Astrocyte (in vitro differentiated cells and primary cell): ENCODE data around the gene ACACA.

Source experiments
- EZH2 ChIP-seq: IDR thresholded peaks from 2 replicates; pipeline ENCODE4 v1.6.1; 2012; ENCODE audit warnings: mild to moderate bottlenecking, low read length, inconsistent platforms; ENCODE audit not compliant: insufficient read depth
- TF ChIP-seq, protein P1 (sequence below): IDR thresholded peaks from 2 replicates; pipeline ENCODE4 v1.5.1; 2011; ENCODE audit warnings: low read depth, mild to moderate bottlenecking, inconsistent platforms, low read length, moderate library complexity; ENCODE audit not compliant: insufficient read depth

DNA sequence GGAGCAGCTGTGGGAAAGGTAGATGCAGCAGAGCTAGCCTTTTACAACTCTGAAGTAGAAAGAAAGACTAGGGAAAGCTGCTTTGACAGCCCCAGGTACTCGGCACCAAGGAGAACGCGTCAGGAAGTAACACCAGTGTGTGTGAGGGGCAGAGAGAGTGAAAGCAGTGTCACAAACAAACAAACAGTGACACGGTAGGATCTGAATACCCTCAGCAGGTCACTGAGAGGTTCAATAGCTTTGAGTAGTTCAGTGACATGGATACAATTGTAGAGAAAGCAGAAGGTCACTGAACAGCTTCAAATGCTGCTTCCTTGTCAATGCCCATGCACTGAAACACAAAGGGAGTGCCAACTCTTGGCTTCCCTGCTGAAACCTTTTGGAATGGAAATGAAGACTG, 181.2 kb downstream of the ACACA start:
- TF ChIP-seq, protein P1, sequence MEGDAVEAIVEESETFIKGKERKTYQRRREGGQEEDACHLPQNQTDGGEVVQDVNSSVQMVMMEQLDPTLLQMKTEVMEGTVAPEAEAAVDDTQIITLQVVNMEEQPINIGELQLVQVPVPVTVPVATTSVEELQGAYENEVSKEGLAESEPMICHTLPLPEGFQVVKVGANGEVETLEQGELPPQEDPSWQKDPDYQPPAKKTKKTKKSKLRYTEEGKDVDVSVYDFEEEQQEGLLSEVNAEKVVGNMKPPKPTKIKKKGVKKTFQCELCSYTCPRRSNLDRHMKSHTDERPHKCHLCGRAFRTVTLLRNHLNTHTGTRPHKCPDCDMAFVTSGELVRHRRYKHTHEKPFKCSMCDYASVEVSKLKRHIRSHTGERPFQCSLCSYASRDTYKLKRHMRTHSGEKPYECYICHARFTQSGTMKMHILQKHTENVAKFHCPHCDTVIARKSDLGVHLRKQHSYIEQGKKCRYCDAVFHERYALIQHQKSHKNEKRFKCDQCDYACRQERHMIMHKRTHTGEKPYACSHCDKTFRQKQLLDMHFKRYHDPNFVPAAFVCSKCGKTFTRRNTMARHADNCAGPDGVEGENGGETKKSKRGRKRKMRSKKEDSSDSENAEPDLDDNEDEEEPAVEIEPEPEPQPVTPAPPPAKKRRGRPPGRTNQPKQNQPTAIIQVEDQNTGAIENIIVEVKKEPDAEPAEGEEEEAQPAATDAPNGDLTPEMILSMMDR, result no peak
- no peak for TF ChIP-seq EZH2
